ENCODE data around the gene PTPN7.

The PTPN7 gene

DNA sequence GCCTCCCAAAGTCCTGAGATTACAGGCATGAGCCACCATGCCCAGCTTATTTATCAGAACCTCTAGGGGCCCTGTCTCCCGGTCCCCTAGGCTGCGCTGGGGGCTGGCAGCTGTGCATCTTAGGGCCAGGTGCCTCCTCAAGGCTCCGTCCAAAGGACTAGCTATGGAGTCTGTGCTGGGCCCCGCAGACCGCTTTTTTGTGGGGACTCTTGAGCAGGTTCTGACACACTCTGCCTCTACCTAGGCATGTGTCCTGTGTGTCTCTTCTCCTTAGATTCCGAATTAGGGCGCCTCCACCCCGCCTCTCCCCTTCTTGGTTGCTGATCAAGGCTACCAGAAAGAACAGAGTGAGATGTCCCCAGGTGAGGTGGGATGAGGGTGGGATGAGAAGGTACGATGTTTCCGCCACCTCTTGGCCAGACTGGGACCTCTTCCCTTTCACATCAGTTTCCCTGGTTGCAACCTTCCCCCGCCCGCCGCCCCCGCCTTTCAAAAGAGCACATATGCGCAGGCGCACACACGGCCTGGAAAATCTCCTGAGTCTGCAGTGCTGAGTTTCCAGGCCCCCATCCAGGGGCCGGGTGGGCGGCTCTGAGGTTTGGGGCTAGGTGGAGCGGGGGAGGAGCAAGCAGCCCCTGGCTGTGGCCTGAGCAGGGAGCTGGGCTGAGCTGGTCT lies 5.0 kb upstream of the PTPN7 start:
- peak; percentile 28 for DNase-seq

DNA sequence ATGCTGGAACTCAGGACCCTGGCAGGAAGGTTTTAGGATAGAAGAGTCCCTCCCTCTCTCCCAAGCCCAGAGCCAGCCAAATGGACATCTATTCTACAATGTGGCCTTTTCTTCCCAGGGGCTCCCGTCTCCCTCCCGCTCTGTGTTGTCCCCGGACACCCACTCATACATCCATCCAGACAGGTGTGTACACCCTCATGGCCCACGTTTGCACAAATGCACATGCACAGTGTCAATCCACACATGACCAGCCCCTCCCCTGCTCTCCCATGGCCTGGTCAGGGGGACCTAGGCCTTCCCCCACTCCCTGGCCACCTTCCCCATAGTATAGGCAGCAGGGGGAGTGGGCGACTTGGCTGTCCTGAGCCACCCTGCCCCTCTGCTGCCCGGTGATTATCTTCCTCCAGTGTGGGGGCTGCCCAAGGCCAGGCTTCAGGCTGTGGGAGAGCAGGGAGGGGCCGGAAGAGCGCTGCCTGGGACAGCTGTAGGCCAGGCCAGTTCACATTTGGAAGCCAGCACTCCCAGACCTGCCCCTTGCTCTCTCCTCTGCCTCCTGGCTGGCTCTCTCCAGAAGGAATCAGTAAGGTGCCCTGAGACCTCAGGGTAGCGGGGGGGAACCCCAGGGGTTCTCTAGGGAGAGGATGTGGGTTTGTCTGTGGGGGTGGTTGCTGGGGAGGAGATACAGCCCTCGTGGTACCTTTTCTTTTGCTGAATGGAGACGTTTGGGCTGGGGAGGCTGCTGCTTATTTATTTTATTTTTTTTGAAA lies 4.1 kb upstream of the PTPN7 start:
- DNase-seq = peak; percentile 47

DNA sequence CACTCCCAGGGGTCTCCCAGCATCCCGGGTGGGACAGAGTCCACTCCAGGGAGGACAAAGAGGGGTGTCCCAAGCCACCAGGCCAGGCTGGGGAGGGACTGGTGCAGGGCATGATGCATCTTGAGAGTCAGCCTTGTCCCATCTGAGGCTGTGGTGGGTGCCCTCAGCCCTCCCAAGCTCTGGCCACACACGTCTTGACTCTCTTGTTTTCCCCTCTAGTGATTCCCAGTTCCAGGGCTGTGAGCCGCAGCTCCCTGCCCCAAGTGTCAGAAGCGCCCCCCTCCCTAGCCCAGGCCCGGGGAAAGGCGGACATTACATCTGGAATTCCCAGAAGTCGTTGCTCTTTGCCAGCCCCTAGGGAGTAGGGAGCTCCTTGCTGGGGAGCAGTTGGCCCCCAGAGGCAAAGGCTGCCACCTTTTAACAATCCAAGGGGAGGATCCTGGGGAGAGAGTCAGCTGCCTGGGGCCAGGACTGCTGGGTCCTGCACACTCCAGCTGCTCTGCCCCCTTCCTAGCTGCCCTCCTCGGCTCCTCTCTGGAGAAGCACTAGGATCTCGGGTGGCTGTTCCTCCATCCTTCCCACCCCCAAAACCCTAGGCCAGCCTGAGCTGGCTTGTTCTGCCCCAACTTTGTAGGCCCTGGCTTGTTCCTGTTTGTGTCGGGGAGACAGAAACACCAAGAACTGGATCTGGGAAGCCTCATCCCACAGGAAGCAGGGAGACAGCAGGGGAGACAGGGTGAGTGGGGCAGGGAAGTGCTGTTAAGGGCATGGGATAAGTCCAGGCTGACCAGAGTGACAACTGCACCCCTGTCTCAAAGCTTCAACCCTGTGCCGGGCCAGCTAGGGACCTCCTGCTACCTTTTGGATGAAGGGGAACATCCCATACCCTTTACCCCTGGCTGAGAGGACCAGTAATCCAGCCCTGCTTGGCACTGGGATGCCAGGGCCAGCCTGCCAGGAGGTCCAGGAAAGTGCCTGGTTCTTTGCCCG lies 3.2 kb upstream of the PTPN7 start:
- DNase-seq = no peak

DNA sequence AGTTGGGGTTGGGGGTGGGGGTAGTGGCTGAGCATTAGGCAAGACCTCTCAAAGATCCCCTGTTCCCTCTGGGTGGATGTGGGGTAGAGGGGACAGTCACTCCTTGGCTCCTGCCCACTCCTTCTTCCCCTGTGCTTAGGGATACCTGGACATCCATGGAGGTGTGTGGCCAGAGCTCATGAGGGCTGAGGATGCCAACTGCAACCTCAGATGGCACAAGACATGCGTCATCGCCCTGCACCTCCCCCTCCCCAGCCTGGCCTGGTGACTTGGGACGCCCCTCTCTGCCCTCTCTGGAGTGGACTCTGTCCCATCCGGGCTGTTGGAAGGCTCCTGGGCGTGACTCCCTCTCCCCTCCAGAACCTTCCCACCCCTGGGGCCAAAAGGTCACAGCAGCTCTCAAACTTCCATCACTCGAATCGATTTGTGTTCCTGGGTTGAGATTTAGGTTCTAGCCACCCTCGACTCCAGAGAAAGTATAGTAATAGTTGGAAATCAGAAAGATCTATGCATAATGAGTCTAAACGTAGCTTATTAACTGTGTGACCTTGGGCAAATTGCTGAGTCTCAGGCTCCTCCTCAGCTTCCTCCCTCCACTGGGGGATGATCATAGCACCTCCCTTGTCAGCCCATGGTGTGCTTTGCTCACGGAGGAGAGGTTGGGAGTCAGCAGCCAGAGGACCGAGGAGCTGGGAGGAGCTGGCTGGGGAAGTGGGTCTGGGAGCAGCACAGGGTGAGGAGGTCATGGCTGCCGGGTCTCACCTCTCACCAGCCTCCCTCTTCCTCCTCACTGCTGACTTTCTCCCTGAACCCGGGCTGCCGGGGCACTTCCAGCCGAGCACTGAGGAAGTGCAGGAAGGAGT lies 2.2 kb upstream of the PTPN7 start:
- DNase-seq = no peak

DNA sequence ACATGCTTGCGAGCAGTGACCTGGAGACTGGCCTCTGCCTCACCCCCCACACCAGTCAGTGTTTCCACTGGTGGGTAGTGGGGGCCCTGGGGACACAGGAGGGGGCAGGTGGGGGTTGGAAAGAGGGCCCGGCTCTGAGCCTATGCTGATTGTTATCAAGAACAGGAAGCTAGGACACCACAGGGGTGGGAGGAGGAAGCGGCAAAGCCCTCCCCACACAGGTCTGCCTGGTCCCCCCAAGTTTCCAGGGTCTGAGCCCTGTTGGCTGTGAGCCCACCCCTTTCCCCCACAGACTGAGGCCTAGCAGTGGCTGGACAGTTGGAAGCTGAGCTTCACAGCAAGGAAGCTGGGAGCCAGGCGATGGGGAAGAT lies 1.6 kb upstream of the PTPN7 start:
- no peak for DNase-seq

DNA sequence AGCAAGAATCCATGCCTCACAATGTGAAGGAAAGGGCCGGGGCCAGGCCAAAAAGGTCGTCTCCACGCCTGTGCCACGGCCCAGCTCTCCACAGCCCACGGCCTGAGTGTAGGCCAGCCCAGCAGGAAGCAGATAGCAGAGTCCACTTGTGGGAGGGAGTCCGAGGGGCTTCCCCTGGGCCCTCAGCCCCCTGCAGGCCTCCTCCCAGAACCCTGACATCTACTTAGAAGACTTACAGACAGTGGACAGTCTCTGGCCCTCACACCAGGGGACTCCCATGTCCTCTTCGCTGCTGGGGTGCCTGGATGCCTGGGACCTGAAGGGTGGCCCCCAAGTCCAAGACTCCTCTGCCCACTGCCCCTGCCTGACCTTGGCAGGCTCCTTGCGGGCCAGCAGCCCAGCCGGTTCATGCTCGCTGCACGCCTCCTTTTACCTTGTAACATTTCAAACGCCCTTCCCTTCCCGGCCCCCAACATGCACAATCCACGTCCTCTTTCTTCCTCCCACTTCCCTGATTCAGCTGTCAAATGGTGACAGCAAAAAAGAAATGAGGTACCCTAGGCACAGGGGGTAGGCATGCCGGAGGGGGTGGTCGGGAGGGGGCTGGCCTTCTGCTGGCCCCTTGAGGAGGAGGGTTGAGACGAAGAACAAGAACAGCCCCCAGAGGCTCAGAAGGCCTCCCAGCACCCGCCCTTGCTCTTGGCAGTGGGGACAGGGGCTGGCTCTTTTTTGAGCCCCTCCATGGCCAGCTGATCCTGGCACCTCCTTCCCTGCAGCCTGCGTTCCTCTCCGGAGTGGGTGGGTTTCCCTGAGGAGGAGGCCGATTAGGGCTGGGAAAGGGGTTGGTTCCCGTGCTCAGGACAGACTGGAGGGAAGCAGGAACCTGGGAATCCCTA lies 997 bp upstream of the PTPN7 start:
- DNase-seq = no peak

DNA sequence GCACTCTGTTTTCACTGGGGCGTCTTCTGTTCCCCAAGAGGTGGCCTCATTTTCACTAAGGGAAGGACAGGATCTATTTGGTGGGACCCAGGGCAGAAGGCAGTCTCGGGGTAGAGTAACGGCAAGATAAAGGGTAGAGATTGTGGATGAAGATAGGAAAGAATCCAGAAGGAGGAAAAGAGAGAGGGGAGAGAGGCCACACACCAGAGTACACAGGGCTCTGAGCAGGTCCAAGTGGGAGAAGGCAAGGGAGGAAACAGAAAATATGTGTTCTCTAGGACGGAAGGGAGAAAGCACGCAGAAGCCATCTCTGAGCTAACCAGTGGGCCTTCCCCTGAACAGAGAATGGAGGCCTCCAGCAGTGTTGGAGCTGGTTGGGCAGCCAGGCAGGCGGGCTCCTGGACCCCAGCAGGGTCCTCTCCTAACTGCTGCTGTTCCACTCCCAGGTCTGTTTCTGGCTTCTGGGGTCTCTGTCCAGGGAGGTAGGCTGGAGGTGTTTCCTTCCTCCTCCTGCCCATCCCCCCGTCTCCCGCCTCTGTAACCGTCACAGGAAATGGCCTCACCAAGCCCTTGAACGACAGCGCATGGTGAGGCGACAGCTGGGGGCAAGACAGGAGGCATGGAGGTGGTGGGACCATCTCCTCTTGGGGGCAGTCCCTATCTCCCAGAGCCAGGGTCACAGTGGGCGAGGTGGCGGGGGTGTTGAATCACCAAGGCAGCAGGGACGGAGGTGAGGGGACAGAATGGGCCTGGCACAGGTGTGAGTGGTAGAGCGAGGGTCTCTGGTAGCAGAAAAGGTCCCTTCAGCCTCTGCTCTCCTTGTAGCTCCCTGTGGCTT lies 649 bp downstream of the PTPN7 start:
- peak; percentile 66 for DNase-seq

DNA sequence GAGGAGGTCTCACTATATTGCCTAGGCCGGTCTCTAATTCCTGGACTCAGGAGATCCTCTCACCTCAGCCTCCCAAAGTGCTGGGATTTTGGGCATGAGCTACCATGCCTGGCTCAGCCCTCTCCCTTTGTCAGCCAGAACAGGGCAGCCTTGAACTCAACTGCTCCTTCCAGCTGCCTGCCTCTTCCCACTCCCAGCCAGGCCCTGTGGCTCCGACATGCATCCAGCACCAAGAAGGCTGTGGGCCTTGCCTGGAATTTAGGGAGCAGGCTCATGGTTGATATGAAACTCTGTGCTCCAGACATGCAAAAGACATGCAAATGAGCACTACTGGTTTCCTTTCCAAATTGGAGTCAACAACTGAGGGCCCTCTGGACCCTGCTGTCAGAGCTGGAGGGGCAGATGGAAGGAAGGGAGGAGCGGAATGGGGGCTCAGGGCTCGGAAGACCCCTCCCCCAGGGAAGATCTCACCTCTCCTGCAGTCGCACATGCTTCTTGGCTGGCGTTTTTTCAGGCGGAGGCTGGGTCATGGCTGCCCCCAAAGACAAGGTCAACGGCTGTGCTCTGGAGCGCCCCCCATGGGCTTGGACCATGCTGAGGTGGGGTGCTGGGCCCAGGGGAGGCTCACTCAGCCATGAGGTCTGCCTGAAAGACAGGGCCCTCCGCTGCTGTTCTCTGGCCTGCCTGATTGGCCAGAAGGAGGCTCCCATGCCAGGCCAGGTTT lies 1.4 kb downstream of the PTPN7 start:
- DNase-seq = no peak

DNA sequence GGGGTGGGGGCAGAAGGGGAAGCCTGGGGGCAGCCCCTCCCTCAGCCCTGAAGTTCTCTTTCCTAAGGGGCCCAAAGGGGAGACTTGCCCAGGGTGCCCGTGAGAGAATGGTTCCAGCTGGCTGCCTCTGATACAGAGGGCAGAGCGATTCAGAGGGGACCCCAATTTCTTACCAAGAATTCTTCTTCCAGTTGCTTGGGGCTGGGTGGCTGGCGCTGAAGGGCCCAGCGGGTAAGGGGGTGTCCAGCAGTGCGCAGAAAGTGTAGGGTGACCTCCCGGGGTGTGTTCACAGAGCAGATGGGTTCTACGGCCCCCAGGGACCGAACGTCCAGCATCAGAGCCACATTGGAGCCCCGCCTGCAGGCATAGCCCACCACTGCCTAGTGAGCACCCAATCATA lies 2.5 kb downstream of the PTPN7 start:
- no peak for DNase-seq

DNA sequence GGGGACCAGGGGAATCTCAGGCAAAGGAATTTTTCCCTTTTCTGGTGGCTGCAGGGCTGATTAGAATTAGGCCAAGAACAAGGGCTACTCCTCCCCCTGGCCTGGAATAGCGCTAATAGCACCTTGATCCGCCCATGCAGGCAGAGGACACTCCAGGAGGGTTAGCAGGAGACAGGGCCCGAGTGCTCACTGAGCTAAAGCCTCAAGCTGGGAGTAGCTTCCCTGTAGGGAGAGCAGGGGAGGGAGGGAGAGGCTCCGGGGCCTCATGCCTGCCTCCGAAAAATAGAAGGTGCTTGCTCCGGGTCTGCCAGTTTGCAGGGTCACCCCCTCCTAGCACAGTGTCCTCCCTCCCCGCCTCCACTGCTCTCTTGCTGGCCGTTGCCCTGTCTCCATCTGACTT lies 3.8 kb downstream of the PTPN7 start:
- no peak for DNase-seq

DNA sequence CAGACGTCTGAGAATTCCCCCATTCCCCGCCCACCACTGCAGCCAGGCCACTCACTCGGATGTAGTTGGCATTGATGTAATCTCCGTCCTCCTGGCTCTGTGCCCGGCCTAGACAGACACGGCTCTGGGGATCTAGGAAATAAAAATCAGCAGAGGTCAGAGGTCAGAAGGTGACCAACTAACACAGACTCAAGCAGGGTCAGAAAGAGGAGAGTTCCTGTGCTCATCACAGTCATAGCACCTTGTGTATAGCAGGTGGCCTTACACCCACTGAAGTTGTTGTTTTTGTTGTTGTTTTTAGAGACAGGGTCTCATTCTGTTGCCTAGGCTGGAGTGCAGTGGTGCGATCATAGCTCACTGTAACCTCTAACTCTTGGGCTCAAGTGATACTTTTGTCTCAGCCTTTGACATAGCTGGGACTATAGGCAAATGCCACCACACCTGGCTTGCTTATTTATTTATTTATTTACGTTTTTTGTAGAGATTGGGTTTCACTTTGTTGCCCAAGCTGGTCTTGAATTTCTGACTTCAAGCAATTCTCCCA lies 4.9 kb downstream of the PTPN7 start:
- DNase-seq = no peak

DNA sequence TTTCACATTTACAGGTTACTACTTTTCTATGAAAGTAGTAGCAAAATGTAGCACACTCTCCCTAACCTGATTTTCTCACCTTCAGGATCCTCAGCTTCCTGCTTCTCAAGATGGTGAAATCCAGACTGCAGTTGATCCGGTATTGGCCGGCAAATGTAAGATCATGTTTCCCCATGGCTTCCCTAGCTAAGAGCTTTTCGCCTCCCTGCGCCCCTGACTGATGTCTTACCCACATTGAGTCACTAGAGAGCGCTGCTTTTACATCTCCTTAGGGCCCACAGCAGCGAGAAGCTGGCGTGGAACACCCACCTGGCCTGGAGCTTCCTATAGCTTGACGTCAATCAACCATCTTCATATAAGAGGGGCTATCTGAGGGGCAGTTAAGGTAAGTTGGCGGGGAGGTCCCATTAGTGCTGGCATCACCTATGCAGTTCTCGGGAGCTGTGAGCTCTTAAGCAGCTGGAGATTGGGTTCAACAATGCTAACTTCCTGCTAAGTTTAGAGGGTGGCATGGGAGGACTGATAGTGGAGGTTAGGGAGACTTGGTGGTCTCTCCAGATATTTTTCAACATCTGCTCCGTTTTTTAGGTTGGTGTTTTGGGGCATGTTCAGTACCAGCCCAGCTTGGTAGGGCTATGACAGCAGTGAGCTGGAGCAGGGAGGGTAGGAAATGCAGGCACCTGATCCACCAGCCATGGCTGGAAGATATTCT lies 5.5 kb downstream of the PTPN7 start:
- peak; percentile 43 for DNase-seq

DNA sequence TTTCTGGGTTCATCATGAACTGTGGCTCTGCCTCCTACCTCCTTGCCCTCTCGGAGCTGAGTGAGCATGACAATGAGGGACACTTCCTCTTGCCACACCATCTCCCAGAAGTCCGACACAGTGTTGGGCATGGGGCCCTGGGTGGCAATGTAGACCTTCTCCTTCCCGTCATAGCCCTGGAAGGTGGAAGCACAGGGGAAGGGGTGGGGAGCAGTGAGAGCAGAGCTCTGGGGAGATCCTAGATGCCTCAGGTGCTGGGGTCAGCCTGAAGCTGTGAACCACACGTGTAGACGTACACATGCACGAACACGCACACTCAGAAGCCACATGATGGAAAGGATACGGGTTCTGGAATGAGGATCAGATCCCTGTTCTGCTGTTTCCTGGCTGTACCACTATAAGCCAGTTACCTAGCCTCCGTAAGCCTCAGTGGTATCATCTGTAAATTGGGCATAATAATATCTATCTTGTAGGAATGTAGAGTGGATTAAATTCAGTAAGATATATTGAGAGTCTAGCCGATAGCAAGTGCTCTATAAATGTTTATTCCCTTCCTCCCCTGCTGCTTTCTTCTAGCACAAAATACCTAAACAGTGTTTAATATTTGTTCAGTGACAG lies 6.1 kb downstream of the PTPN7 start:
- no peak for DNase-seq

DNA sequence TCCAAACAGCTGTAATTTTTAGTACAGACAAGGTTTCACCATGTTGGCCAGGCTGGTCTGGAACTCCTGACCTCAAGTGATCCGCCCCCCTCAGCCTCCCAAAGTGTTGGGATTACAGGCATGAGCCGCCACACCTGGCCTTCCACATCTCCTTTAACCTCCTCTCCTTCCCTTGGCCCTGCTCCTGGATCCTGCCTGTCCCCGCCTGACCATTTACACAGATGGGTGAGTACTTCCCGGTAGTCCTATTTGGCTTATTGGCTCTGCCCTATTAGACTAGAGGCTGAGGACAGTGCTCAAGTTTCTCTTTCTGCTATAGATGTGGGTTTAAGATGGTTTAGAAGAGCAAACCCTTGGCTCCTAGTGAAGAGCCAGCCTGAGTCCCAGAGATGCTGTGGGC lies 7.1 kb downstream of the PTPN7 start:
- DNase-seq = no peak

DNA sequence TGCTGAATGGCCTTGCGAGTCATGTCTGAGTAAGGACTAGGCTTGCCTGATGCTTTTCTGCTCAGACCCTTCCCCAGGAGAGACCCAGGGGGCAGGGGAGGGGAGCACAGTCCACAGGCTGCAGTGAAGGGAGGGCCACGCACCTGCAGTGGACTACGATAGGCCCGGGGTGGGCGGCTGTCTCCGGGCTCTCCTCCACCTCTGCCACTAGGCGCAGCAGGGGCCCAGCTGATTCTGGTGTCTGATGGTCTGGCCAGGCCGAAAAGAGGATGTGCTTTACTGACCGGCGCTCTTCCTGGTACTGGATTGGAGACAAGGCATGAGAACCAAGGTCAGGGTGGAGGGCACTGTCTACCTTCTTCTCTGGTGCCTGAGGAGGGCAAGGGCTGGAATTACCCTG lies 8.0 kb downstream of the PTPN7 start:
- DNase-seq = no peak

DNA sequence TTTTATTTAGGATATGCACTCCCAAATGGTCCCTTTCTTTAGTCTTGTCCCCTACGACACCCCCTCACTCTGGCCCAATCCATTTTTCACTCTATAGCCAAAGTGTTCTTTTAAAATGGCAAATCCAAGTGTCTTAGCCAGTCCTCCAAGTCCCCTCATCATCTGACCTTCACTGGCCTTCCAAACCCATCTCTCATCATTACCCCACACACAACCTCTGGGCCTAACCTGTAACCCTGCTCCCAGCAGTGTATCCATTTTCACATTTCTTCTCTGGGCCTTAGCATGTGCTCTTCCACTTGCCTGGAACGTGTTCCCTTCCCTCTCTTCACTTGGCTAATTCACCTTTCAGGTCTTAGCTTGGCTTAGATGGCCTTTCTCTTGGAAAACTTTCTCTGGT lies 9.4 kb downstream of the PTPN7 start:
- DNase-seq = no peak

DNA sequence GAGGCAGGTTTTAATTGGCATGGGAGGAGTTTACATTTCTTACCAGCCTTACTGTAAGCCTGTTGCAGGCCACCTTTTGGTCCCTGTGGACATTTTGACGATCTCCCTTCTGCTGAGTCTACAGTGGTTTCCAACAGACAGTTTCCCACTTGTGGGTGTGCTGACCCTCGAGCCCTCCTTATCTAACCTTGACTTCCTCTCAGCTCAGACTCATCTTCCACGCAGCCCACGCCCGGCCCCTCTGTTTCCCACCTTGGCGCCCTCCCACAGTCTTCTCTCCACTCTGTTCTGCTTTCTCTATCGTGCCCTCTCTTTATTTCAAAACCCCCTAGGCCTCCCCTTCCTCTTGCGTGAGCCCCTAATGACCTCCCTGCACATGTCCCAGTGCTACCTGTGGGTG lies 9.8 kb downstream of the PTPN7 start:
- no peak for DNase-seq

DNA sequence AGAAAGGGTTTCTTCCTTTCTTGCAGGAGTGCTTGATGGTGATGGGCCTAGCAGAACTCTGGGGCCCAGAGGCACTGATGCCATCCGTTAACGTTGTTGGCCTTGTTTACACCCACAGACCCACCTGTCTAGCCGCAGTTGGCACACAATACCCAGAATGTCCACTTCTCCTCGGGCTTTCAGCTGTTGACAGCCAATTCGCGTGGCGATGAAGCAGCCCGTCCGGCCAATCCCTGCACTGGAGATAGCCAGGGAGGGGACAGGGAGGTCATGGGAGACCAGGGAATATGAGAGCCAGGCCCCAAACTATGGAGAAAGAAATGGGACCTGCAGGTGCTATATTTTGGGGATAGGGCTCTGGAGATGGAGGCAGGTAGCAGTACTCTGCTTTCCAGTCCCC lies 10.2 kb downstream of the PTPN7 start:
- DNase-seq = no peak

Measured in activated naive CD4-positive, alpha-beta T cell treated with anti-CD3 and anti-CD28 coated beads, Interleukin-2, amount 50 U/mL, for 16 hours (primary cell).